ENCODE data around the gene DUOX1.

The DUOX1 gene

DNA sequence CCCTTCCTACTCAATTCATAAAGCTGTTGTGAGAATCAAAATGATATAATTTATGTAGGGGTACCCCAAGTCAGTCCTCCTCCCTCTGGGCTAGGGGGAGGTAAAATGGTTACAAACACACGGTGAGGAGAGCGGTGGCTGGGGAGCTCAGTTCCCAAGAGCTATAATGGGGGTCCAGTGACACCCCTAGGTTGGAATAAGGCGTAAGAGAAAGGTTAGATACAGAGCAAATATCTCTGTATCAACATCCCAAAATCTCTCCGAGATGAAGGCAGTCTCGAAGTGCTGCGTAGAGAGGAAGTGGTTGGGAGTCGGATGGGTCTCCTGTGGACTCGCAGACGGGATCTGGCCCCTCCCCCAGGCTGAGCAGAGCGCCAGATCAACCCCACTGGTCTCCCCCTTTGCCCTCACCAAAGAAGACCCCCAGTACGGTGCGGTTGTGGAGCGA, 17.6 kb upstream of the DUOX1 start:
- TF ChIP-seq JUND (IDR thresholded peaks at IDR 0.05; ENCODE audit: low read depth), result no peak
- in situ Hi-C loops (cut with HindIII; ENCODE audit: low pct_unique_long_range_greater_than_20kb, low sequenced_read_pairs), result no loop called here
- no peak for DNase-seq (ENCODE audit: low read depth in 1 of 2, low spot score in 1 of 2)

DNA sequence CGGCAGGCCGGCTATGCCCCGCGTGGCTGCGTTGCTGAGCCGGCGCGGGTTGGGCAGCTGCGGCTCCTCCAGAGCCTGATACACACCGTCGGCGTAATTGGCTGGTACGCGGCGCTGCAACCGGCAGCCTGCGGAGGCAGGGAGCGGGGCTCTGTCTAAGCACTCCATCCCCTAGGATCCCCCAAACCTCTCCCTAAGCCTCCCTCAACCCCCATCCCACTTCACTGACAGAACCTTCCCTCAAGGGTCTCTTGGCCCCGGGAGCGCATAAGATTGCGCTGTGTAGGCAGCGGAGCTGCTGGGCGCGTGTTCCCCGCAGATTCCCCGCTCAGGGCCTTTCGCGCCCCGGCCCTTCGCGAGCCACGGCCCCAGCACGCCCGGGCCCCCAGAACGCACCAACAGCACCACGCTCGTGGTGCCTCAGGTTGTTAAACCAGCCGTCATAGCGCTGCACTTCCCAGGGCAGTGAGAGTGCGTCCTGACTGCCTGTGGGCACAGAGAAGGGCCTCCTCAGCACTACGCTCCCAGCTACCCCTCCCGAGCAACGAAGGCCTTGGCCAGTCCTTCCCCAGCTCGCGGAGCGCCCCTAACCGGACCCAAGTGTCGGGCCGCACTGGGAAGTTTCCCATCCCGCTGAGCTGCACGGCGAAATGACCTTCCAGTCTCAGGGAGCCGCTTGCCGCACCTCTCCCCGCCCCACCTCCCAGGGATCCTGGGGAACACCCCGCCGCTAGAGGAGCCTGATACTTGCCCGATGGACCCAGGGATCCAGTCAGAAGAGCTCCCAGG, 17.0 kb upstream of the DUOX1 start:
- in situ Hi-C loops (cut with HindIII; ENCODE audit: low pct_unique_long_range_greater_than_20kb, low sequenced_read_pairs), result no loop called here
- TF ChIP-seq JUND (IDR thresholded peaks at IDR 0.05; ENCODE audit: low read depth), result no peak
- DNase-seq (ENCODE audit: low read depth in 1 of 2, low spot score in 1 of 2), result no peak

DNA sequence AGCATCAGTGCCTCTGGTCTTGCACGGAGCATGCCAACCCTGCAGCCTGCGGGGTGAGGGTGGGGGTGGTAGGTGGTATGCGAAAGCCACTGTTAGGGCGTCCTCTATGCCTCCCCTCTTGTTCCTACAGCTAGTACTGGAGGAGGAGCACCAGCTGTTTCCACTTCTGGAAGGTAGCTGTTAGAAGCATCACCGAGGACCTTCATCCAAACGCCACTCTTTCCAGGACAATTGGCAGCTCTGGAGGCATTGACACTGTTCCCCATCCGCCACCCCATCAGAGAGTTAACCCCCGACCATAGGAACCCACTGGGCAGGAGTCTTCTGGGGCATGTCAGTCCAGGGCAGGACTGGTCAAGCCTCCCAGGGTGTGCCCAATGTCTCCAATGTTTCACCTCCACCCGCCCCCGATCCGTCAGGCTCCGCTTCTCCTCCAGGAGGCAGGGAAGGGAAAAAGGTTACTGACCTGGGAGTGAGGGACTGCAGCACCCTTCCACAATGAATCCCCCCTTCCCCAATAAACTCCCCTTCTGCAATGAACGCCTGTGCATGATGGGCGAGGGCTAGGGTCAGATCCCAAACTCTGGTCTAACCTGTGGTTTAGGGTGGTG, 16.3 kb upstream of the DUOX1 start:
- no peak for DNase-seq (ENCODE audit: low read depth in 1 of 2, low spot score in 1 of 2)
- TF ChIP-seq JUND (IDR thresholded peaks at IDR 0.05; ENCODE audit: low read depth), result no peak
- in situ Hi-C loops (cut with HindIII; ENCODE audit: low pct_unique_long_range_greater_than_20kb, low sequenced_read_pairs), result no loop called here

DNA sequence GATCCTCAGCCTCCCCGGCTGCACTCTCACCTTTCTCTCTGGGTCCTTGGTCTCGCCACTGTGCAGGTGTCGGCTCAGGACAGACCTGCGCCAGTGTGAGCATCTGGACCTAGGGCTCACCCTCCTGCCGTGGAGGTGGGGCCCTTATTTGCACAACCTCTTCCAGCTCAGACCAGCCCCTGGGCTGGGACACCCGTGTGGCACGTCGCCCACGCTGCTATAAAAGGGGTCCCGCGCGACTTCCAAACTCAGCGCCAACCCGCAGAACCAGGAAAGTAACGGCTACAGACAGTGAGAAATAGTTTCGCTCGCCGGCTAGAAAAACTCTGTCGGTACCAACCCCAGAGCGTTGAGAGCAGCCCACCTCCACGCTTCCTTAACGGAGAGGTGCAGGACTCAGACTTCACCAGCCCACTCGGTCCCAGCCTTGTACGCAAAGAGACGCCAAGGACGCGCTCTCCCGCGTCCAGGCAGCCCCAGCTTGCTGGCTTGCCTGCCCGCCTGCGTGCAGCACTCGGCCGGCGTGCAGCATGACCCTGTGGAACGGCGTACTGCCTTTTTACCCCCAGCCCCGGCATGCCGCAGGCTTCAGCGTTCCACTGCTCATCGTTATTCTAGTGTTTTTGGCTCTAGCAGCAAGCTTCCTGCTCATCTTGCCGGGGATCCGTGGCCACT, 15.6 kb upstream of the DUOX1 start, which contains the start of the genes DUOX2 and DUOXA2:
Gene DUOX2 (minus strand): TSS at position 97 of the 675 bp plus-strand sequence. CDS start 761 bp downstream, outside the sequence.
Gene DUOXA2 (plus strand): TSS at position 251 of the 675 bp plus-strand sequence. CDS start 280 bp downstream, at position 531.
- no peak for TF ChIP-seq JUND (IDR thresholded peaks at IDR 0.05; ENCODE audit: low read depth)
- in situ Hi-C loops (cut with HindIII; ENCODE audit: low pct_unique_long_range_greater_than_20kb, low sequenced_read_pairs), result no loop called here
- DNase-seq (ENCODE audit: low read depth in 1 of 2, low spot score in 1 of 2), result no peak

DNA sequence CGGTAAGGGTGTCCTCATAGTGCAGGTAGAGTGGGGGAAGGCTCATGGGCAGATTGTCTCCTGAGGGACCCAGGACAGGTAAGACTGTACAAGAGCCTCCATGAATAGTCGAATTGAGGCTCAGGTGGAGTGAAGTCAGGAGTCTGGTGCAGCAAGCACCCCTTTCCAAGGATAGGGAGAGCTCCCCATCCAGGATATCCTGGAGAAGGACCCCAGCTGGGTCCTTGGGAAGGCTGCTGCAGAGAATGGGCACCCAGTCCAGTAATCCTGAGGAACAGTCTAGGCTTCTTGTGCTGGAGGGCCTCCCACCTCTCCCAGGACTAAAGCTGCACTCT, 15.1 kb upstream of the DUOX1 start:
- no peak for DNase-seq (ENCODE audit: low read depth in 1 of 2, low spot score in 1 of 2)
- TF ChIP-seq JUND (IDR thresholded peaks at IDR 0.05; ENCODE audit: low read depth), result no peak
- in situ Hi-C loops (cut with HindIII; ENCODE audit: low pct_unique_long_range_greater_than_20kb, low sequenced_read_pairs), result no loop called here

DNA sequence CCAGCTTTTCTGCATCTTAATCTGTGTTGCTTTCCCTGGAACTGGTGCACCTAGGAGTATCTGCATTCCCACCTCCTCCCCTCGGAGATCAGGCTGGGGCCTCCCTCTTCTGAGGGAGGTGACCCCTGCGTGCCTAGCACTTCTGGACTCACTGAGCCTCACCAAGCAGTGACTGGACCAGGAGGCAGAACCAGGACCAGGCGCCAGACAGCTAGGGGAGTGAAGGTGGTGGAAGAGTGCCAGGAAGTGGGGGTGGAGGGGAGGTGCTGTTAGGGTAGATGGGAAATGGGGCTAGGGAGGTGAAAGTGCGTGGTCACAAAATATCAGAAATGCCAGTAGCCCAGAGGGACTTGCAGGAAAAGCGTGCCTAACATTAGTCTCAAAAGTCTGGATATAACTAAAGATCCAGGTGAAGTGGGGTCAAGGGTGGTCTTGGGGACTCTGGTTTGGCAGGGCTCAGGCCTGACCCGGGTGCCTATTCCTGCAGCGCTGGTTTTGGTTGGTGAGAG, 14.4 kb upstream of the DUOX1 start:
- TF ChIP-seq JUND (IDR thresholded peaks at IDR 0.05; ENCODE audit: low read depth), result no peak
- in situ Hi-C loops (cut with HindIII; ENCODE audit: low pct_unique_long_range_greater_than_20kb, low sequenced_read_pairs), result no loop called here
- no peak for DNase-seq (ENCODE audit: low read depth in 1 of 2, low spot score in 1 of 2)

DNA sequence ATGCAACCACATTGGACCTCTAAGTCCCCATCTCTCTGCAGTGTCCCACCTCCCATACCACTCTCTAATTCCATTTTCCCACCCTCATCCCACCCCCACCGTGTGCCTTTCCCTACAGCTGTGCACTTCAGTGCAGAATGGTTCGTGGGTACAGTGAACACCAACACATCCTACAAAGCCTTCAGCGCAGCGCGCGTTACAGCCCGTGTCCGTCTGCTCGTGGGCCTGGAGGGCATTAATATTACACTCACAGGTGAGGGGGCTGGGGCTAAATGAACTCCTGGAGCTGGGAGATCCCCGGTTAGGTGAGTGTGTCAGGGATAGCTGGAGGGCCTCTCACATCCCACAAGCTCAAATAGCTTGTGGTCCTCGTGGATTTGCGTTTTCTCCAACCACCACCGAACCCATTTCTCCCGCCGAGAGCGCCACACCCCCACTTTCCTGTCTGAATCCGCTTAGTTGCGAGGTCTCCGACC, 13.8 kb upstream of the DUOX1 start:
- no peak for TF ChIP-seq JUND (IDR thresholded peaks at IDR 0.05; ENCODE audit: low read depth)
- in situ Hi-C loops (cut with HindIII; ENCODE audit: low pct_unique_long_range_greater_than_20kb, low sequenced_read_pairs), result no loop called here
- DNase-seq (ENCODE audit: low read depth in 1 of 2, low spot score in 1 of 2), result no peak

DNA sequence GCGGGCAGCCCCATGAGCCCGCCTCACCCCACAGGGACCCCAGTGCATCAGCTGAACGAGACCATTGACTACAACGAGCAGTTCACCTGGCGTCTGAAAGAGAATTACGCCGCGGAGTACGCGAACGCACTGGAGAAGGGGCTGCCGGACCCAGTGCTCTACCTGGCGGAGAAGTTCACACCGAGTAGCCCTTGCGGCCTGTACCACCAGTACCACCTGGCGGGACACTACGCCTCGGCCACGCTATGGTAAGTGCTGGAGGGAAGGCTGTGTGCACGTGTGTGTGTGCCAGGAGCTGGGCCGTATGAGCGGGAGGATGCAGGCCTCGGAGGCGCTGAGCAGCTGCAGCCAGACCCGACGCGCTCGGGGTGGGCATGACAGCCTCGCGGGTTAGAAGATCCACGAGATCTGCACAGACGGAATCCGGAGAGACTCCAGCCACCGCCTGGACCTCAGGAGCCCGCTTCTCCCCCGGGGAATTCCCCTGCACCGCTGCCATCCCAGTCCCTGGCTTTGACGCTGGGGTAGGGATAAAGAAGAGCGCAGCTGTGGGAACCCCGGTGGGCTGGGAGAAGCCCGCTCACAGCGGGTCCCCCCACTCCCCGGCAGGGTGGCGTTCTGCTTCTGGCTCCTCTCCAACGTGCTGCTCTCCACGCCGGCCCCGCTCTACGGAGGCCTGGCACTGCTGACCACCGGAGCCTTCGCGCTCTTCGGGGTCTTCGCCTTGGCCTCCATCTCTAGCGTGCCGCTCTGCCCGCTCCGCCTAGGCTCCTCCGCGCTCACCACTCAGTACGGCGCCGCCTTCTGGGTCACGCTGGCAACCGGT, 13.1 kb upstream of the DUOX1 start:
- no peak for TF ChIP-seq JUND (IDR thresholded peaks at IDR 0.05; ENCODE audit: low read depth)
- no peak for DNase-seq (ENCODE audit: low read depth in 1 of 2, low spot score in 1 of 2)
- in situ Hi-C loops (cut with HindIII; ENCODE audit: low pct_unique_long_range_greater_than_20kb, low sequenced_read_pairs), result no loop called here

DNA sequence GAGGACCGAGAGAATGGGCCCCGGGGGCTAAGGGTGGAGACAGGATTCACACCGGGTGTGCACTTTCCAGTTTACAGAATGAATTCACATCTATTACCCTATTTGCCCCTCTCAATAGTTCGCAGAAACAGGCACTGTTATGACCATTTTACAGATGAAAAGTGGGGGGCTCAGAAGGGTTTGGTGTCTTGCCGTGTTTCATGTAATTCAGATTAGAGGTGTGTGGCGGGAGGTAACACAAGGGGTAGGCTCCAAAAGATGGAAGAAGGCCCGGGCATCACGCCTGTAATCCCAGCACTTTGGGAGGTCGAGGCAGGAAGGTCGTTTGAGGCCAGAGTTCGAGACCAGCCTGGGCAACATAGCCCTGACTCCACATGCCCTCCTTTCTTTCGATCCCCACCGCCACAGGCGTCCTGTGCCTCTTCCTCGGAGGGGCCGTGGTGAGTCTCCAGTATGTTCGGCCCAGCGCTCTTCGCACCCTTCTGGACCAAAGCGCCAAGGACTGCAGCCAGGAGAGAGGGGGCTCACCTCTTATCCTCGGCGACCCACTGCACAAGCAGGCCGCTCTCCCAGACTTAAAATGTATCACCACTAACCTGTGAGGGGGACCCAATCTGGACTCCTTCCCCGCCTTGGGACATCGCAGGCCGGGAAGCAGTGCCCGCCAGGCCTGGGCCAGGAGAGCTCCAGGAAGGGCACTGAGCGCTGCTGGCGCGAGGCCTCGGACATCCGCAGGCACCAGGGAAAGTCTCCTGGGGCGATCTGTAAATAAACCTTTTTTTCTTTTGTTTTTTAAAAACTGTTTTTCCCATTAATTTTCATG, 12.3 kb upstream of the DUOX1 start:
- in situ Hi-C loops (cut with HindIII; ENCODE audit: low pct_unique_long_range_greater_than_20kb, low sequenced_read_pairs), result no loop called here
- TF ChIP-seq JUND (IDR thresholded peaks at IDR 0.05; ENCODE audit: low read depth), result no peak
- DNase-seq (ENCODE audit: low read depth in 1 of 2, low spot score in 1 of 2), result no peak

DNA sequence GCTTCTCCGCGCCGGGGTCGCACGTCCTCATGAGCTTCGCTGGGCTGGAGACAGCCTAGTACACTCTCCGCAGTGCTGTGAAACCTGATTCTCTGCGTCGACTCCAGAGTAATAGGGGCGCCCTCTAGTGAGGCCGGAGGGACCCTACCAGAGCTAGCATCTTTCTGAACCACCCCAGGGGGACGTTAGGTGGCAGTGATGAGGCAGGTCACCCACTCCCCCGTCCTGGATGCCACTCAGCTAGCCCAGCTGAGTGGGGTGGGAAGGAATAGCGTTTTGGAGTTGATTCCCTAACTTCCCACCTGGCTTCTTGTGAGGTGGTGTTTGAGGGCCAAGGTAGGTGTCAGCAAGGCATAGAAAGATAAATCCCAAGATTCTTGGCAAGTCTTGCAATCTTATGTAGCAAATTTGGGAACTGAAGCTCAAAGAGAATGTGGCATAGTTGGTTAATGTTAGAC, 11.6 kb upstream of the DUOX1 start:
- no peak for TF ChIP-seq JUND (IDR thresholded peaks at IDR 0.05; ENCODE audit: low read depth)
- DNase-seq (ENCODE audit: low read depth in 1 of 2, low spot score in 1 of 2), result peak; percentile 93 to 98
- in situ Hi-C loops (cut with HindIII; ENCODE audit: low pct_unique_long_range_greater_than_20kb, low sequenced_read_pairs), result no loop called here

DNA sequence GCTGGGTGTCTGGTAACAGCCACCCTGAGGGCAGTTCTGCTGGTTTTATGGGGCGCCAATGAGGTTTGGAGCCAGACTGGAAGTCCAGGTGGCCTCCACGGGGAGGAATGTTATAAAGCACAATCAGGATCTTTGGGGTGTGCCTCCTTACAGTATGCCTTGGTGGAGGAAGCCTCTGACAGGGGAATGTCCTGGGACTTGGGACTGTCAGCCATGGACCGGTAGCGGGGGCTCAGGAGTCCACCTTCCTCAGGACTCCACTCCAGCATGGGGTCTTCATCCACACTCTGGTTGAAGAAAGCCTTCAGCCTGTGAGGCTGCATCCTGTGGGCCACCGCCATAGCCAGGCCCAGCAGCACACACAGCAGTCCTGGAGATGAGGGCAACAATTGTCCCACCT, 10.8 kb upstream of the DUOX1 start:
- no peak for TF ChIP-seq JUND (IDR thresholded peaks at IDR 0.05; ENCODE audit: low read depth)
- in situ Hi-C loops (cut with HindIII; ENCODE audit: low pct_unique_long_range_greater_than_20kb, low sequenced_read_pairs), result no loop called here

More for the DNA sequence above, 10.8 kb upstream of the DUOX1 start:
- no peak for DNase-seq (ENCODE audit: low read depth in 1 of 2, low spot score in 1 of 2)
